Measurements from ENCODE around the gene TCOF1. TPM values are rescaled to one million over a fixed set of nuclear protein-coding genes. Genes with fewer than 3 reads are reported as not detected.
A peak's percentile ranks its signal among the peaks of the same experiment; 100 is the strongest.
"Not testable (repeated sequence)": the region's sequence is repeated elsewhere in the genome, so short reads cannot be mapped to it uniquely, and the experiment has no call there.

TCOF1 gene
- total RNA-seq, 1 donor from 2014 or later, result 29.4 TPM

- no peak for DNase-seq (ENCODE audit: low spot score)
Observed at GRCh38 chr5:150404535-150404934, 47.0 kb downstream of the TCOF1 start.

DNA sequence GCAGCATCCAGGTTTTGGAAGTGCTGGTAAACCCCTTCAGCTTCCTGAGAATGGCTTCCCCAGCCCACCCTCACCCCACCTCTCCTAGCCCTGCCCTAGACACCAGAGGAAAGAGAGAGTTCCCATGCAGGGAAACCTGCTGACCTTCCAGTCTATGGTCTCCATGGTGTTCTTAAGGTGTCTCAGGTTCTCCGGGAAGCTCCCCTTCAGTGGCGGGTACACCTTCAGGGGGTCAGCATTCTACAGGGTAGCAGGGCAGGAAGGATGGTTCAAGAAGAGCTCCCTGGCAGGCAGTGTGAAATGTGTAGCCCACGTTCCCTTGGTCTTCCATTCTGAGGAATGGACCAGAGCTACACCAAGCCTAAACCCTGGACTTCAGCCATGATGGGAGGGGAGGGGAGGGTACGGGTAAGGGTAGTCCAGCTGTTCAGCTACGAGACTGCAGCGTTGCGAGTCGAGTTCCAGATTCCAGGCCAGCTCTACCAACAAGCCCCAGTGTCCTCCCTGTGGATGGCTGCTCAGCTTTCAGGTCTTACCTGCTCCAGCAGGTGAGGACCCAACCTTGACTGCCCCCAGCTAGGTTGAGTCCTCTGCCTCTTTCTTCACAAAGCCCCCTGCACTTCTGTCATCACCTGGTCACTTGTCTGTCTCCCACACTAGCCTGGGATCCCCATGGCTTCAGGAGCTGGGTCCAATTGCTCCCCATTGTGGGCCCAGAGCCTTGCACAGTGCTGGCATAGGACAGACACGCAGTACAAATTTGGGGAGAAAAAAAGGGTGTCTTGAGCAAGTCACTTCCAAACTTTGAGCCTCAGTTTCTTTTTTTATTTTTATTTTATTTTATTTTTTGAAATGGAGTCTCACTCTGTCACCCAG, 47.7 kb downstream of the TCOF1 start:
- no peak for DNase-seq (ENCODE audit: low spot score)

DNA sequence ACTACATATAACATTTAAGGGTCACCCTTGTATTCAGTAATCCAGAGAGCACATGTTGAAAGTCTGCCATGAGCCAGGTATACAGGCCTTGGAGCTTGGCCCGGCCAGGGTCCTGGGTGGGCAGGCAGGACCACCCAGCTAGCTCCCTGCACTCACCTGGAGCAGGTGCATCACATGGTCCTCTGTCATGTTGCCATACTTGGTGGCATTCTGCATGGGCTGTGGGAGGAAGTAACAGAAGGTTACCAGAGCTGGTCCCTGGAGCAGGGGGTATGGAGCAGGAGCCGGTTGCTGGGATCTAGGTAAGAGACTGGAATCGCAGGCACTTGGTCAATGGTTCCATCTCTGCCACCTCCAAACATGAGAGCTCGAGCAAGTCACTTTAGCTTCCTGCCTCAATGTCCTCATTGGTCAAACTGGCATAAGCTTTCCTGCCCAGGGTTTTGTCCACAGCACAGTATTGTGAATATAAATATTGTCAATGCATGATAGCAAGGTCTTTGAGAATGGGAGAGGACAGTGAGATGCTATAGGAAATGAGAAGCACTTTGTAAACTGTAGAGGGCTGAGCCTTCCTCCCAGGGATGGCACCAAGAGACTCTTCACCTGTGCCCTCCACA, 48.7 kb downstream of the TCOF1 start:
- DNase-seq (ENCODE audit: low spot score), result no peak

DNA sequence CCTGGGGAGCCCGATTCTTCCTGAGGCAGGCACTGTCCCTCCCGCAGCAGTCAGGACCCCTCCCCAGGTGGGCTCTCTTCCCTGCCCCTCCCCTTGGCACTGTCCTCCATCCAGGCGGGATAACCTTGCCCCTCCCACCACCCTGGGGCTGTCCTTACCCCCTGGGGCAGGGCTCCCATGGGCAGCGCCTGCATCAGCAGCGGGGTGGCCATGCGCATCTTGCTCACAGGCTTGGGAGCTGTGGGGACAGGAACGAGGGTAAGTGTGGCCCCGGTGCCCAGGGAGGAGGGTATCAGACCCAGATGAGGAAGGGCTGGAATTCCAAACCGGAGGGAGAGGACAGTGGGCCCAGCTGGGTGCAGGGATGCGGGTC, 49.2 kb downstream of the TCOF1 start:
- no peak for DNase-seq (ENCODE audit: low spot score)

DNA sequence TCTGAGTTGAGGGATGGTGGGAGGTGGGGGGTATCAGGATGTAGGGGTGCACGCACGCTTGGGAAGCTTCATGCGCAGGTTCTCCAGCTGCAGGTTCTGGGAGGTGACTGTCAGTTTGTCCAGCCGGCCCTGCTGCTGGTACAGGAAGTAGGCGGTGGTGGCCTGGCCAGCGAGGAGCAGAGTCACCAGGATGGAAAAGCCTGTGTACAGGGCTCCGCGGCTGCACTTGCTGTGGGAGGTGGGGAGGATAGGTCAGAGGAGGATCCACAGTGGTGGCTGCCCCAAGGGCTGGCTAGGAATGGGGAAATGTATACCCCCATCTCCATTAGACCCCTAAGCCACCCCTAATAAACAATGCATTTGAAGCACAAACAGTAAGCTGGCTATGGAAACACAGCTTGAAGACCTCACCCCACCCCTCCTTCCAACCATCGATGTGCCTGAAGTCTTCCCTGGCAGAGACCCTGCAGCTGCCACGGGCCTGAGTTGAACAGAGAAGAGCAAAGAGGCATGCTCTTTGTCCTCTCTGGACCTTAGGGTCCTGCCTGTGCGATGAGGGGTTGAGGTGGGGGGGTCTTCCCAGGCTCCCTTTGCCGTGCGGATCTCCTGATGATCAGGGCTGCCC, 49.7 kb downstream of the TCOF1 start:
- DNase-seq (ENCODE audit: low spot score), result no peak

DNA sequence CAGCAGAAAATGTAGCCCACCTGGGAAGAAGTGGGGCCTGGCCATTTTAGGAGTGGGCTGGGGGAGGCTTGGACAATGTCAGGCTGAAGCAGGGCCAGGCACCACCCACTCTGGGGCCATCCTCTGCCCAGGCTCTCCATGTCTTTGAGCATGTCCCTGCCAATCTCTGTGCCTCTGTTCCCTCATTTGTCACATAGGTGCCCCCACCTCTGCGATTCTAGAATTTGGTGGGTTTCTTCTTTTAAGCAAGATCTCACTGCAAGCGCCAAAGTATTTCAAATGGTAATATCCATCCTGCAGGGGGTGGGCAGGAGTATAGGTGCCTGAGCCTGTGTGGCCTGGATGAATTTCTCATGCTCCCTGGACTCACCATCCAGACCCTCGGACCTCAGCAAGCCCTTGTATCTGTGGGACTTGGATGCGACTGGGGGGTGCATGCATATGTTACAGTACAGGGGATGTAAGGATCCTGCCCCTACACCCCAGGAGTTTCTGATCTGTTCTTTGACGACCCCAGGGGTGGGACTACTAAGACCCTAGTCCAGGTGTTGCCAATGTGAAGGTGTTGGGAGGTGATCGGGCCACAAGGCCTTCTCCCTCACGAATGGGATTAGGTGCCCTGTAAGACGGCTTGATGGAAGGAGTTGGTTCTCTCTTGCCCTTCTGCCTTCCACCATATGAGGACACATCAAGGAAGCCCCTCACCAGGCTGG, 50.9 kb downstream of the TCOF1 start:
- DNase-seq (ENCODE audit: low spot score), result no peak

- peak; percentile 91 for DNase-seq (ENCODE audit: low spot score)
Observed at GRCh38 chr5:150409638-150410523, 52.4 kb downstream of the TCOF1 start.

GRCh38 chr5:150410524-150411244, 53.2 kb downstream of the TCOF1 start:
- peak; percentile 85 for DNase-seq (ENCODE audit: low spot score)

GRCh38 chr5:150411245-150411979, 53.9 kb downstream of the TCOF1 start:
- peak; percentile 58 for DNase-seq (ENCODE audit: low spot score)

GRCh38 chr5:150412319-150413175, 55.0 kb downstream of the TCOF1 start, which contains the start of gene CD74:
TSS of gene CD74 (minus strand) at chr5:150412910. CDS start at chr5:150412749, 161 bp downstream.
- DNase-seq (ENCODE audit: low spot score), result peak; percentile 88

- no peak for DNase-seq (ENCODE audit: low spot score)
Observed at GRCh38 chr5:150413176-150413901, 55.8 kb downstream of the TCOF1 start.

DNA sequence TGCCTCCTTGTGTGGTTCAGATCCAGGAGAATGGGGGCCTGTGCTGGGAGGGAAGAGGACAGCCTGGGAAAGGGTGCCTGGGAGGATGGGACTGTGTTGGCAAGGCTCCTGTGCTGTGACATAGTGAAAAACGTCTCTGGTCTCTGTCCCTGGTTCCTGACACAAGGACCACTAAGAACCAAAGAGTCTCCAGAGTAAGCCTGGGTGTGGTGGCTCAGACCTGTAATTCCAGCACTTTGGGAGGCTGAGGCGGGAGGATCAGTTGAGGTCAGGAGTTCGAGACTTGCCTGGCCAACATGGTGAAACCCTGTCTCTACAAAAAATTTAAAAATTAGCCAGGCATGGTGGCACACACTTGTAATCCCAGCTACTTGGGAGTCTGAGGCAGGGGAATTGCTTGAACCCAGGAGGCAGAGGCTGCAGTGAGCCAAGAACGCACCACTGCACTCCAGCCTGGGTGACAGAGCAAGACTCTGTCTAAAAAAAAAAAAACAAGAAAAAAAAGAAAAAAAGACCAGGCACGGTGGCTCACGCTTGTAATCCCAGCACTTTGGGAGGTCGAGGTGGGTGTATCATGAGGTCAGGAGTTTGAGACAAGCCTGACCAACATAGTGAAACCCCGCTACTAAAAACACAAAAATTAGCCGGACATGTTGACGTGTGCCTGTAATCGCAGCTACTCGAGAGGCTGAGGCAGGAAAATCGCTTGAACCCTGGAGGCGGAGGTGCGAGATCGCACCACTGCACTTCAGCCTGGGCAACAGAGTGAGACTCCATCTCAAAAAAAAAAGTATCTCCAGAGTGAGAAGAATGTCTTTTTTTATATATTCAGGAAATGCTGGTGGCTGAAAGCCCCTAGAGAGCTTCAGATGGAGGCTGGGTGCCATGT, 56.6 kb downstream of the TCOF1 start:
- not testable (repeated sequence) for DNase-seq (ENCODE audit: low spot score)

- no peak for DNase-seq (ENCODE audit: low spot score)
Observed at GRCh38 chr5:150419630-150420270, 62.3 kb downstream of the TCOF1 start.

GRCh38 chr5:150422075-150422474, 64.6 kb downstream of the TCOF1 start:
- DNase-seq (ENCODE audit: low spot score), result no peak

DNA sequence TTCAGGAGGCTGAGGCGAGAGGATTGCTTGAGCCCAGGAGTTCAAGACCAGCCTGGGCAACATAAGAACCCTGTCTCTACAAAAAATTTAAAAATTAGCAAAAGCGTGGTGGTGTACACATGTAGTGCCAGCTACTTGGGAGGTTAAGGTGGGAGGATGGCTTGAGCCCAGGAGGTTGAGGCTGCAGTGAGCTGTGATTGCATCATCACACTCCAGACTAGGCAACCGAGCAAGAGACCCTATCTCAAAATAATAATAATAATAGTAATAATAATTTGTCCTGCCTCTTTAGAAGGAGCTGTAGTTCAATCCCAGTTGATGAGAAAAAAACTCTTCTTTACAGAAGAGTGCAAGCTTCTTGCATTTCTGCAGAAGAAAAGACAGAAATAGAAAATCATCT, 65.3 kb downstream of the TCOF1 start:
- DNase-seq (ENCODE audit: low spot score), result no peak

DNA sequence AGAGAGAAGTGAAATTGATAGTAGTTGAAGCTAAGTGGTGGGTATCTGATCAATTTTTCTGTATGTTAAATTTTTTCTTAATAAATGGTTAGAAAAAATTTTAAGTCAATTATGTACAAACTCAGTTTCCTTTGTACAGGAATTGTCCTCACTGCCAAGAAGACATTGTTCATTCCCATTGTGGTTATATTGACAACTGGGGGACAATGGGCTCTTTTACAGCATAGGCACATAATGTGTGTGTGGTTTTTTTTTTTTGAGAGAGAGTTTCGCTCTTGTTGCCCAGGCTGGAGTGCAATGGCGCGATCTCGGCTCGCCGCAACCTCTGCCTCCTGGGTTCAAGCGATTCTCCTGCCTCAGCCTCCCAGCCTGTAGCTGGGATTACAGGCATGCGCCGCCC, 68.7 kb downstream of the TCOF1 start:
- not testable (repeated sequence) for DNase-seq (ENCODE audit: low spot score)

All from mucosa of gallbladder (tissue), 1 donor.